Naive thymus-derived CD8-positive, alpha-beta T cell (primary cell): ENCODE data around the gene SIDT1. TPM values are rescaled to one million over a fixed set of nuclear protein-coding genes. Genes with fewer than 3 reads are reported as not detected.
A peak's percentile ranks its signal among the peaks of the same experiment; 100 is the strongest.

ENCODE experiments used
- ATAC-seq, 2 donors: fragments of 150-1000 bp; cut with Tn5 transposase in 1 of 2; sonication (Bioruptor Pico), chemical (Tn5 transposase) in 1 of 2; 1 replicate in 1 of 2; 2 replicates in 1 of 2; pipeline ENCODE4 v1.10.0; 2021; ENCODE audit warnings: mild to moderate bottlenecking in 2 of 2, moderate library complexity in 2 of 2
- POLR2A ChIA-PET: fragments of 350-600 bp; sonication (Branson Sonifier 250); formaldehyde crosslinking; loops from one replicate; lab custom pipeline; 2021; ENCODE audit warnings: antibody characterized with exemption; lab: Charles Lee
- DNase-seq, 10 donors: peaks; one replicate each; pipeline versions ENCODE4 v3.0.0 to v3.0.0-alpha.2; 2020 to 2022
- H3K27ac Mint-ChIP-seq, 10 donors: one replicate each; pipeline ENCODE4 v1.8.0; 2020 to 2022; ENCODE audit warnings: mild to moderate bottlenecking in 10 of 10, mixed read lengths in 10 of 10, moderate library complexity in 4 of 10, inconsistent platforms in 1 of 10
- H3K27me3 Mint-ChIP-seq, 5 donors: one replicate each; pipeline ENCODE4 v1.8.0; 2021 to 2022; ENCODE audit warnings: mixed read lengths in 5 of 5
- H3K36me3 Mint-ChIP-seq, 3 donors: one replicate each; pipeline ENCODE4 v1.8.0; 2020 to 2022; ENCODE audit warnings: mixed read lengths in 3 of 3, mild to moderate bottlenecking in 2 of 3, inconsistent platforms in 1 of 3
- H3K4me1 Mint-ChIP-seq, 4 donors: one replicate each; pipeline ENCODE4 v1.8.0; 2021 to 2022; ENCODE audit warnings: mixed read lengths in 4 of 4
- H3K4me3 Mint-ChIP-seq, 10 donors: one replicate each; pipeline ENCODE4 v1.8.0; 2020 to 2022; ENCODE audit warnings: mild to moderate bottlenecking in 10 of 10, mixed read lengths in 10 of 10, moderate library complexity in 6 of 10, inconsistent platforms in 1 of 10
- H3K9me3 Mint-ChIP-seq, 9 donors: one replicate each; pipeline ENCODE4 v1.8.0; 2020 to 2022; ENCODE audit warnings: mixed read lengths in 9 of 9, mild to moderate bottlenecking in 3 of 9, inconsistent platforms in 1 of 9, moderate library complexity in 1 of 9
- polyA plus RNA-seq, 3 donors: library from polyadenylated mRNA; unstranded; fragments of 300-500 nt; fragmentation: Illumina TruSeq; gene quantifications; one replicate each; pipeline ENCODE4 v1.2.3, GENCODE V29; 2021
- total RNA-seq, 8 experiments: library from RNA in 2 of 8; stranded (reverse) in 2 of 8; gene quantifications; one replicate each; pipeline ENCODE4 v1.2.3 and lab custom pipeline; 2021 to 2026

The SIDT1 gene
- total RNA-seq, result 10 to 100 TPM; 71.2 to 74.2 TPM
- polyA plus RNA-seq, result 10 to 100 TPM; 14.1 to 22.8 (median 20.6) TPM
- total RNA-seq (lab: John Stamatoyannopoulos, UW), result 17.3 to 92.5 (median 54.5) reads per million in 6 experiments

GRCh38 chr3:113531826-113532697 lies at the start of gene SIDT1:
Gene SIDT1, plus strand, starts transcription at chr3:113532555. Its CDS starts 467 bp downstream, at chr3:113533022.
- H3K4me3 Mint-ChIP-seq, result peak within 1 kb of the TSS; percentile 94 to 100 (median 98)
- H3K27ac Mint-ChIP-seq, result peak within 1 kb of the TSS; percentile 98 to 100 (median 99)
- POLR2A ChIA-PET, result interaction anchor here (0.6 to 5.3 kb wide), 3 partner anchors 17 to 215 kb away, joined by 4 to 73 read pairs (median 4); partner anchors contain the start of genes ATP6V1A, NAA50 and SPICE1
- DNase-seq, result peak; percentile 45 to 86 (median 73)
- peak; percentile 80 to 81 for ATAC-seq
- peaks cover 29 to 49% (median 48%) of the 10 kb centered on the region in 4 donors for H3K4me1 Mint-ChIP-seq
- H3K27me3 Mint-ChIP-seq, result peaks cover 0 to 2% (median 0%) of the 10 kb centered on the region in 5 donors
- H3K36me3 Mint-ChIP-seq, result peaks cover 4 to 15% (median 14%) of the 10 kb centered on the region in 3 donors
- no peaks in the 10 kb centered on the region for H3K9me3 Mint-ChIP-seq

- Mint-ChIP-seq H3K36me3 (peaks cover 7 to 38% (median 26%) of the 10 kb centered on the region in 3 donors), H3K4me3 (peak overlapping the region; percentile 2 to 77 (median 34)), H3K27me3 (no peaks in the 10 kb centered on the region), H3K4me1 (peaks cover 0 to 24% (median 10%) of the 10 kb centered on the region in 4 donors), H3K9me3 (peaks cover 0 to 15% (median 5%) of the 10 kb centered on the region in 9 donors), H3K27ac (peak overlapping the region; percentile 41 to 86 (median 70))
- POLR2A ChIA-PET, result no interaction called here
- DNase-seq (peak in 7 of 10 donors; percentile 3 to 43 (median 21)), ATAC-seq (peak; percentile 65 to 72)
Observed at GRCh38 chr3:113485161-113485609, 47.2 kb upstream of the SIDT1 start.

GRCh38 chr3:113495035-113495434 lies 37.3 kb upstream of the SIDT1 start:
- Mint-ChIP-seq H3K27me3 (no peaks in the 10 kb centered on the region), H3K4me3 (no peak overlapping the region), H3K36me3 (peaks cover 9 to 42% (median 19%) of the 10 kb centered on the region in 3 donors), H3K4me1 (peaks cover 0 to 2% (median 0%) of the 10 kb centered on the region in 4 donors), H3K27ac (peak overlapping the region in 1 of 10 donors; percentile 9), H3K9me3 (no peaks in the 10 kb centered on the region)
- POLR2A ChIA-PET, result no interaction called here
- peak in 9 of 10 donors; percentile 14 to 68 (median 41) for DNase-seq
- ATAC-seq, result peak; percentile 56 to 73

- DNase-seq, result no peak
- Mint-ChIP-seq H3K4me1 (no peaks in the 10 kb centered on the region), H3K36me3 (peaks cover 4 to 39% (median 9%) of the 10 kb centered on the region in 3 donors), H3K27me3 (no peaks in the 10 kb centered on the region), H3K9me3 (no peaks in the 10 kb centered on the region), H3K27ac (no peak overlapping the region), H3K4me3 (no peak overlapping the region)
- no peak for ATAC-seq
- POLR2A ChIA-PET, result interaction anchor here (0.6 to 1.1 kb wide), 3 partner anchors 40 to 248 kb away, joined by 3 to 7 read pairs (median 3); no protein-coding TSS in a partner anchor
Observed at GRCh38 chr3:113496924-113497323, 35.4 kb upstream of the SIDT1 start.

GRCh38 chr3:113498221-113499005 lies 33.9 kb upstream of the SIDT1 start:
- POLR2A ChIA-PET, result interaction anchor here (1.1 kb wide), 1 partner anchor 39 kb away, joined by 3 read pairs; no protein-coding TSS in a partner anchor

GRCh38 chr3:113499081-113499480 lies 33.3 kb upstream of the SIDT1 start:
- POLR2A ChIA-PET, result interaction anchor here (0.5 kb wide), 1 partner anchor 17 kb away, joined by 3 read pairs; no protein-coding TSS in a partner anchor
- no peak overlapping the region for H3K27ac Mint-ChIP-seq
- H3K27me3 Mint-ChIP-seq, result no peaks in the 10 kb centered on the region

More at GRCh38 chr3:113498221-113499005, 33.9 kb upstream of the SIDT1 start:
- Mint-ChIP-seq H3K9me3 (no peaks in the 10 kb centered on the region), H3K27me3 (no peaks in the 10 kb centered on the region), H3K36me3 (peaks cover 4 to 41% (median 4%) of the 10 kb centered on the region in 3 donors), H3K4me1 (no peaks in the 10 kb centered on the region), H3K27ac (peak overlapping the region in 1 of 10 donors; percentile 40), H3K4me3 (no peak overlapping the region)
- no peak for DNase-seq
- ATAC-seq, result no peak

GRCh38 chr3:113501597-113501996 lies 30.8 kb upstream of the SIDT1 start:
- POLR2A ChIA-PET, result no interaction called here
- no peaks in the 10 kb centered on the region for H3K4me1 Mint-ChIP-seq
- no peak overlapping the region for H3K4me3 Mint-ChIP-seq
- no peak for ATAC-seq
- peaks cover 4 to 55% (median 8%) of the 10 kb centered on the region in 3 donors for H3K36me3 Mint-ChIP-seq
- no peaks in the 10 kb centered on the region for H3K9me3 Mint-ChIP-seq
- no peaks in the 10 kb centered on the region for H3K27me3 Mint-ChIP-seq
- no peak for DNase-seq
- H3K27ac Mint-ChIP-seq, result no peak overlapping the region

More at GRCh38 chr3:113499081-113499480, 33.3 kb upstream of the SIDT1 start:
- H3K4me1 Mint-ChIP-seq, result no peaks in the 10 kb centered on the region
- ATAC-seq, result no peak
- H3K36me3 Mint-ChIP-seq, result peaks cover 4 to 43% (median 4%) of the 10 kb centered on the region in 3 donors
- no peak for DNase-seq
- H3K4me3 Mint-ChIP-seq, result no peak overlapping the region
- no peaks in the 10 kb centered on the region for H3K9me3 Mint-ChIP-seq

- POLR2A ChIA-PET, result no interaction called here
- Mint-ChIP-seq H3K4me3 (no peak overlapping the region), H3K9me3 (no peaks in the 10 kb centered on the region), H3K27me3 (no peaks in the 10 kb centered on the region), H3K36me3 (peaks cover 0 to 26% (median 5%) of the 10 kb centered on the region in 3 donors), H3K4me1 (peaks cover 0 to 7% (median 4%) of the 10 kb centered on the region in 4 donors), H3K27ac (no peak overlapping the region)
- no peak for ATAC-seq
- DNase-seq, result no peak
Observed at GRCh38 chr3:113505867-113506266, 26.5 kb upstream of the SIDT1 start.

- no peak for ATAC-seq
- Mint-ChIP-seq H3K4me1 (peaks cover under 1 to 17% (median 10%) of the 10 kb centered on the region in 4 donors), H3K9me3 (no peaks in the 10 kb centered on the region), H3K27me3 (no peaks in the 10 kb centered on the region), H3K27ac (no peak overlapping the region), H3K4me3 (no peak overlapping the region), H3K36me3 (peaks cover 0 to 19% (median 5%) of the 10 kb centered on the region in 3 donors)
- DNase-seq, result no peak
- POLR2A ChIA-PET, result no interaction called here
Observed at GRCh38 chr3:113507501-113508067, 24.8 kb upstream of the SIDT1 start.

GRCh38 chr3:113508966-113509365 lies 23.4 kb upstream of the SIDT1 start:
- H3K36me3 Mint-ChIP-seq, result peaks cover 0 to 17% (median 5%) of the 10 kb centered on the region in 3 donors
- POLR2A ChIA-PET, result no interaction called here
- H3K9me3 Mint-ChIP-seq, result no peaks in the 10 kb centered on the region
- no peak for DNase-seq
- H3K4me1 Mint-ChIP-seq, result peaks cover 1 to 18% (median 11%) of the 10 kb centered on the region in 4 donors
- H3K4me3 Mint-ChIP-seq, result no peak overlapping the region
- ATAC-seq, result no peak
- no peak overlapping the region for H3K27ac Mint-ChIP-seq
- H3K27me3 Mint-ChIP-seq, result no peaks in the 10 kb centered on the region

GRCh38 chr3:113514265-113514769 lies 18.0 kb upstream of the SIDT1 start:
- Mint-ChIP-seq H3K27ac (no peak overlapping the region), H3K9me3 (peaks cover 0 to 1% (median 0%) of the 10 kb centered on the region in 9 donors), H3K27me3 (peaks cover 0 to 16% (median 4%) of the 10 kb centered on the region in 5 donors), H3K36me3 (no peaks in the 10 kb centered on the region), H3K4me1 (peaks cover 14 to 25% (median 18%) of the 10 kb centered on the region in 4 donors), H3K4me3 (no peak overlapping the region)
- POLR2A ChIA-PET, result interaction anchor here (0.6 to 6.2 kb wide), 13 partner anchors 12 to 952 kb away, joined by 3 to 73 read pairs (median 6); partner anchors contain the start of genes ATG3, ATP6V1A, NAA50 and SIDT1
- DNase-seq (peak in 1 of 10 donors; percentile 5), ATAC-seq (no peak)
